Adrenal gland (tissue), 12 donors: ENCODE data around the gene CPEB1. TPM values are rescaled to one million over a fixed set of nuclear protein-coding genes. Genes with fewer than 3 reads are reported as not detected.

ENCODE experiments used
- DNase-seq, 7 donors: peaks; one replicate each; pipeline ENCODE4 v3.0.0-alpha.2; 2019 to 2020
- H3K27ac ChIP-seq, 5 donors: fragments of 200-600 bp; sonication (generic) in 4 of 5; 1 replicate in 3 of 5; 2 replicates in 2 of 5; pipeline versions ENCODE4 v1.5.1 to v1.8.0; 2016 to 2020; ENCODE audit warnings: mild to moderate bottlenecking in 1 of 5
- H3K27me3 ChIP-seq: fragments of 200-600 bp; 2 replicates; pipeline ENCODE4 v1.8.0; 2021
- H3K36me3 ChIP-seq, 2 donors: fragments of 200-600 bp; replicated peaks in 1 of 2; 1 replicate in 1 of 2; 2 replicates in 1 of 2; pipeline versions ENCODE4 v1.5.1 to v1.8.0; 2018 to 2022
- H3K4me1 ChIP-seq, 2 donors: fragments of 200-600 bp; replicated peaks in 1 of 2; 1 replicate in 1 of 2; 2 replicates in 1 of 2; pipeline versions ENCODE4 v1.5.1 to v1.8.0; 2018 to 2021
- H3K4me3 ChIP-seq, 4 donors: fragments of 200-600 bp; sonication (generic) in 3 of 4; one replicate each; pipeline ENCODE4 v1.5.1; 2016 to 2018
- H3K9me3 ChIP-seq, 3 donors: fragments of 200-600 bp; sonication (generic) in 1 of 3; replicated peaks in 1 of 3; 1 replicate in 2 of 3; 2 replicates in 1 of 3; pipeline versions ENCODE4 v1.5.1 to v1.8.0; 2016 to 2021
- CTCF ChIP-seq, 6 experiments: fragments of 450-650 bp in 4 of 6; fragments of 200-600 bp in 2 of 6; sonication (generic) in 1 of 6; IDR thresholded peaks; 1 replicate in 5 of 6; 2 replicates in 1 of 6; pipeline versions ENCODE4 v1.5.1 to v1.8.0; 2016 to 2021; ENCODE audit warnings: antibody characterized with exemption in 6 of 6, mild to moderate bottlenecking in 2 of 6, moderate library complexity in 1 of 6
- POLR2A ChIP-seq, 2 donors: fragments of 450-650 bp; IDR thresholded peaks; one replicate each; pipeline ENCODE4 v1.6.1; 2017; ENCODE audit warnings: antibody characterized with exemption in 2 of 2, mild to moderate bottlenecking in 2 of 2, moderate library complexity in 1 of 2
- WGBS, 4 donors: extraction: QIAGEN DNeasy Blood & Tissue Kit in 2 of 4; methylation state at CpG; one replicate each; pipeline versions ENCODE4 v1.1.5 to v1.1.7; 2013 to 2017; 5-methylcytosine and 5-hydroxymethylcytosine counted together
- intact Hi-C, 2 donors: fragments of 100-400 bp; cut with DNase I; formaldehyde crosslinking; loops; one replicate each; pipeline versions ENCODE4 v1.14.1 to v1.15.0; 2022 to 2023
- polyA plus RNA-seq, 3 donors: library from polyadenylated mRNA; stranded (reverse); fragments of 200-250 nt in 2 of 3; fragments of 350-450 nt in 1 of 3; fragmentation: Illumina TruSeq in 1 of 3; extraction: RNeasy Lipid Tissue Mini Kit (QIAGEN cat#74804) in 1 of 3; gene quantifications; one replicate each; pipeline ENCODE4 v1.2.3, GENCODE V29; 2013 to 2014
- total RNA-seq, 9 donors: library from RNA; depleted of rRNA in 4 of 9; stranded (reverse); fragments of >200 nt in 4 of 9; fragments of 120-200 nt in 1 of 9; fragmentation: NEBNext Ultra II Directional in 1 of 9; extraction: Animal tissue kit (Norgen Biotek cat#: 25700) in 1 of 9; gene quantifications; one replicate each; pipeline versions ENCODE4 v1.1.0 to v1.2.4, GENCODE V29; 2013 to 2023
- donor health status: healthy with polysubstance abuse.
- donor health status: Bipolar disorder and iron deficiency.
- donor health status: DM: yes; HTN: yes; CAD: no.
- donor health status: DM: no; HTN: no; CAD: no.
- donor health status: DM: no; HTN: no; CAD: no.
- donor health status: DM: yes; HTN: yes; CAD: no.

Gene CPEB1
- total and polyA plus RNA-seq, 12 donors: 1.5 to 11.6 (median 6.0) TPM

GRCh38 chr15:82624008-82624407 lies 23.2 kb downstream of the CPEB1 start:
- 70 to 79% (median 73%) methylated on average over 2 of the region's 2 CpGs for WGBS, 4 donors
- no peak overlapping the region for H3K4me3 ChIP-seq
- DNase-seq: no peak
- no peaks in the 10 kb centered on the region for H3K4me1 ChIP-seq
- H3K27me3 ChIP-seq: no peaks in the 10 kb centered on the region
- TF ChIP-seq CTCF (IDR thresholded peaks at IDR 0.05): no peak
- no peak for TF ChIP-seq POLR2A (IDR thresholded peaks at IDR 0.05)
- intact Hi-C loops: no loop called here
- no peaks in the 10 kb centered on the region for H3K9me3 ChIP-seq
- H3K27ac ChIP-seq: no peak overlapping the region
- H3K36me3 ChIP-seq: no peaks in the 10 kb centered on the region

- H3K4me3 ChIP-seq: no peak overlapping the region
- no peak overlapping the region for H3K27ac ChIP-seq
- H3K9me3 ChIP-seq: no peaks in the 10 kb centered on the region
- H3K27me3 ChIP-seq: no peaks in the 10 kb centered on the region
- 50 to 89% (median 61%) methylated on average over 1 of the region's 1 CpG for WGBS, 4 donors
- no peak for DNase-seq
- no peaks in the 10 kb centered on the region for H3K36me3 ChIP-seq
- intact Hi-C loops: no loop called here
- no peaks in the 10 kb centered on the region for H3K4me1 ChIP-seq
- TF ChIP-seq CTCF (IDR thresholded peaks at IDR 0.05) (no peak), POLR2A (IDR thresholded peaks at IDR 0.05) (no peak)
Measured at GRCh38 chr15:82621970-82622369, 25.2 kb downstream of the CPEB1 start.

GRCh38 chr15:82613747-82614146 lies 33.4 kb downstream of the CPEB1 start:
- no peaks in the 10 kb centered on the region for H3K4me1 ChIP-seq
- no peaks in the 10 kb centered on the region for H3K27me3 ChIP-seq
- 68 to 73% (median 72%) methylated on average over 5 to 12 of the region's 12 CpGs for whole genome bisulfite sequencing, 4 donors
- H3K27ac ChIP-seq: no peak overlapping the region
- no peak for TF ChIP-seq POLR2A (IDR thresholded peaks at IDR 0.05)
- no peak for TF ChIP-seq CTCF (IDR thresholded peaks at IDR 0.05)
- H3K4me3 ChIP-seq: no peak overlapping the region
- H3K9me3 ChIP-seq: no peaks in the 10 kb centered on the region
- no peak for DNase-seq
- no peaks in the 10 kb centered on the region for H3K36me3 ChIP-seq
- intact Hi-C loops: no loop called here

DNA sequence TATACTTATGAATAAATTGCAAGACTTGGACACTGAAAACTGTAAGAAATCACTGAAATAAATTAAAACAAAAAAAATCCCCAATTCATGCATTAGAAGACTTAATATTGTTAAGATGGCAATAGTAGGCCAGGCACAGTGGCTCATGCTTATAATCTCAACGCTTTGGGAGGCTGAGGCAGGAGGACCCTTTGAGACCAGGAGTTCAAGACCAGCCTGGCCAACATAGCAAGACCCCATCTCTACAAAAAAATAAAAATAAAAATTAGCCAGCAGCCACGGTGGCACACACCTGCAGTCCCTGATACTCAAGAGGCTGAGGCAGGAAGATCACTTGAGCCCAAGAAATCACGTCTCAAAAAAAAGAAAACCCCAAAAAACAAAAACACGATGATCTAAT lies 35.8 kb downstream of the CPEB1 start:
- Histone ChIP-seq H3K36me3 (no peaks in the 10 kb centered on the region), H3K27ac (no peak overlapping the region), H3K27me3 (no peaks in the 10 kb centered on the region), H3K9me3 (no peaks in the 10 kb centered on the region), H3K4me3 (no peak overlapping the region), H3K4me1 (no peaks in the 10 kb centered on the region)
- no peak for DNase-seq
- no peak for TF ChIP-seq CTCF (IDR thresholded peaks at IDR 0.05)
- no peak for TF ChIP-seq POLR2A (IDR thresholded peaks at IDR 0.05)
- WGBS, 4 donors: 84 to 93% (median 90%) methylated on average over 4 of the region's 4 CpGs
- intact Hi-C loops: no loop called here
